ENCODE data around the gene SACM1L. TPM values are rescaled to one million over a fixed set of nuclear protein-coding genes. Genes with fewer than 3 reads are reported as not detected.

The SACM1L gene
- total and polyA plus RNA-seq, 2 of the 8 experiments (the other 6 are each of a cell fraction or from before 2014, with no cell fraction given) = 20.1 to 61.0 TPM

GRCh38 chr3:45772341-45773035, 83.3 kb downstream of the SACM1L start (continued):
- TF ChIP-seq EZH2 (IDR thresholded peaks at IDR 0.05; ENCODE audit: low read depth, low read length, severe bottlenecking) = no peak
- TF ChIP-seq EGR1 (IDR thresholded peaks at IDR 0.05; ENCODE audit: borderline replicate concordance, low read depth, low read length) = no peak
- TF ChIP-seq HDAC2 (IDR thresholded peaks at IDR 0.05; ENCODE audit: borderline replicate concordance in 1 of 2, low read depth in 2 of 2, low read length in 2 of 2) = no peak
- no peak for TF ChIP-seq SUZ12 (IDR thresholded peaks at IDR 0.05; ENCODE audit: low read length)
- no peak for TF ChIP-seq POU5F1 (IDR thresholded peaks at IDR 0.05; ENCODE audit: low read depth, low read length)
- no peak for TF ChIP-seq BRCA1 (IDR thresholded peaks at IDR 0.05; ENCODE audit: low read depth, low read length)

All from H1 (cell line).